GM12891 (cell line): Measurements from ENCODE around the gene MAP3K9.

ENCODE experiments used
- POLR2A ChIP-seq: IDR thresholded peaks from 2 replicates; pipeline ENCODE4 v1.6.1; 2011; ENCODE audit warnings: low read depth, low read length, control low read depth
- POLR2AphosphoS5 ChIP-seq: IDR thresholded peaks from 2 replicates; pipeline ENCODE4 v1.6.1; 2011; ENCODE audit warnings: low read depth, low read length, control low read depth
- SPI1 ChIP-seq: IDR thresholded peaks from 2 replicates; pipeline ENCODE4 v1.6.1; 2011; ENCODE audit warnings: low read depth, low read length, control low read depth

- TF ChIP-seq POLR2A (no peak), POLR2AphosphoS5 (no peak), SPI1 (no peak)
Observed at GRCh38 chr14:70683983-70684382, 125.3 kb downstream of the MAP3K9 start.
